ENCODE measurements around the gene TEAD2.

DNA sequence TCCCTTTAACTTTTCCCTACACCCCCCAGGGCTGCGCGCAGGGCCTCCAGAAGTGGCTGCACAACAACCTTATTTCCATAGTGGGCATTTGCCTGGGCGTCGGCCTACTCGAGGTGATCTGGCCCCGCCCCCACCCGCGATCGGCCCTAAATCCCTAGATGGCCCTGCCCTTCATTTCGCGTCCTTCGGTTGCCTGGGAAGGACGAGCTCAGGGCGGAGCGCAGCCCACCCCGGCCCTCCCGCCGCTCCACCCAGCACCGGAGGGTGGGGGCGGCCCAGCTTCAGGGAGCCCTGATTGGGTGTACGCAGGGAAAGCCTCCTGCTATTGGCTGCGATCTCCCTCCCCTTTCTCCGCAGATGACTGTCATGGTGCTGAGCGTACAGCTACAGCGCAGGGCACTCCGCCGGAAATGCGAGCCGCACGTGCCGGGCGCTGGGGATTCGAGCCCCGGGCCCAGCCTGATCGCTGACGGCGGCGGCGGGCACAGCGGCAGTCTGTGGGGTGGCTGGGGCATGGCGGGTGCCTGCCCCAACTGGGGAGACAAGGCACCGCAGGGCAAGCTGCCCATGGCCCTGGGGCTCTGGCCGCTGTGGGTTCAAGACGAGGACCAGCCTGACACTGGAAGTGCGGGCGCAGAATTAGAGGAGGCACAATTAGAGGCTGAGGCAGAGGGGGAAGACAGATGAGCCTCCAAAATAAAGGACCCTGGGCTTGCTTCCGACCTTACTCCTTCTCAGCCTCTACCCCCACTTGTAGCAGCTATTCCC is 22.7 kb downstream of the TEAD2 start:
- TF ChIP-seq POLR2A (IDR thresholded peaks at IDR 0.05; ENCODE audit: low read depth, low read length) (no peak), POLR2AphosphoS5 (IDR thresholded peaks at IDR 0.05; ENCODE audit: low read depth, low read length) (no peak), PAX5 (IDR thresholded peaks at IDR 0.05; ENCODE audit: insufficient read depth, low read length, severe bottlenecking) (no peak), TAF1 (IDR thresholded peaks at IDR 0.05; ENCODE audit: low read depth, low read length) (no peak)

Data from GM12891 (cell line).